GM21786 (cell line): ENCODE data around the gene LMX1B.

Source experiments
- ATAC-seq: cut with Tn5 transposase; IDR thresholded peaks from one replicate; pipeline ENCODE4 v1.9.1; 2021; ENCODE audit not compliant: unreplicated experiment

LMX1B gene

DNA sequence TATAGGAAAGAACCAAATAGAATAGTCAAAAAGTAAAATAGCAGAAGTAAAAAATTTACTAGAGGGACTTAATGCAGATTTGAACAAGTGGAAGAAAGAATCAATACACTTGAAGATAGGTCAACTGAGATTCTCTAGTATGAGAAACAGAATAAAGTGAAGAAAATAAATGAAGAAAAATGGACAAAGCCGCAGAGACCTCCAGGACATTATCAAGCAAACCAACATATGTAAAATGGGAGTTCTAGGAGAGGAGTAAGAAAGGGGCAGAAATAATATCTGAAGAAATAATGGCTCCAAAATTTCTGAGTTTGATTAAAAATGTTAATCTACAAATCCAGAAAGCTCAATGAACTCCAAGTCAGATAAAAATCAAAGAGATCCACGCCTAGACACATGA is 121.1 kb downstream of the LMX1B start:
- no peak for ATAC-seq

DNA sequence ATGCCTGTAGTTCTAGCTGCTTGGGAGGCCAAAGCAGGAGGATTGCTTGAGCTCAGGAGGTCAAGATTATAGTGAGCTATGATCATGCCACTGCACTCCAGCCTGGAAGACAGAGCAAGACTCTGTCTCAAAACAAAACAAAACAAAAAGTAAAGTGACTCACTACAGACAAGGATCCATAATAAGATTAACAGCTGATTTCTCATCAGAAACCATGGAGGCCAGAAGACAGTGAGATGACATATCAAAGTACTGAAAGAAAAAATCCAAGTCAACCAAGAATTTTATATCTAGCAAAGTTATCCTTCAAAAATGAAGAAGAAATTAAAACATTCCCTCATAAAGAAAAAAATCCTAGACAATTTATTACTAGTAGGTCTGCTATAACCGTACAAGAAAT is 121.8 kb downstream of the LMX1B start:
- no peak for ATAC-seq

DNA sequence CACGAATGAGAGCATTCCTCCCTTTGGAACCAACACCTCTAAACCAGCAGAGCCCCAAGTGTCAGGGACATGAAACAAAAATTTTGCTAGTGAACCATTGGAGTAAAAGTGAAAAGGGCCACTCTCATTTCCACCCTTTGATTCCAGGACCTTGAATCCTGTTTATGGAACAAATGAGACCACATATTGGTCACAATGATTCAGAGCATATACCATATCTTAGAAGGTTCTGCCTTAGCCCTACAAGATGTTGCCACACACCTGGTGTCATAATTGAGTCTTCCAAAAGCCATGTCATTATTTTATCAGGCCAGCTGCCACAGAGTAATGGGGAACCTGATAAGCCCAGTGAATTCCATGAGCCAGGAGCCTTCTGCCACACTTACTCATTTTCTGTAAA is 124.8 kb downstream of the LMX1B start:
- ATAC-seq, result no peak

DNA sequence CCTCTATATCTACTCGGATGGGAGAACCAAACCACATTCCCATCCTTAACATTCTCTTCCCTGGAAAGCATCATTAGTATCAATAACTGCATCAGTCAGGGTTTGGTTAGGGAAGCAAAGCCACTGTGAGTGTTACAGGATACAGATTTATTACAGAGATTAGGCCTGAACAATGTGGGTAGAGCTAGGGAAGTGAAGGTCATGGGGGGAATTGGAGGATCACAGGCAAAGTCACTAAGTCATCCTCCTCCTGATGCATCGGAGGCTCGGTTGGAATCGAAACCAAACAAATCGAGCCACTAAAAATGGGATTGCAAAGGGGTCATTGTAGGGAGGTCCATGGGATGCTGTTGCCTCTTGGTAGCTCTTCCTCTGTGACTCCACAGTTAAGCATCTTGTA is 129.3 kb downstream of the LMX1B start:
- no peak for ATAC-seq

DNA sequence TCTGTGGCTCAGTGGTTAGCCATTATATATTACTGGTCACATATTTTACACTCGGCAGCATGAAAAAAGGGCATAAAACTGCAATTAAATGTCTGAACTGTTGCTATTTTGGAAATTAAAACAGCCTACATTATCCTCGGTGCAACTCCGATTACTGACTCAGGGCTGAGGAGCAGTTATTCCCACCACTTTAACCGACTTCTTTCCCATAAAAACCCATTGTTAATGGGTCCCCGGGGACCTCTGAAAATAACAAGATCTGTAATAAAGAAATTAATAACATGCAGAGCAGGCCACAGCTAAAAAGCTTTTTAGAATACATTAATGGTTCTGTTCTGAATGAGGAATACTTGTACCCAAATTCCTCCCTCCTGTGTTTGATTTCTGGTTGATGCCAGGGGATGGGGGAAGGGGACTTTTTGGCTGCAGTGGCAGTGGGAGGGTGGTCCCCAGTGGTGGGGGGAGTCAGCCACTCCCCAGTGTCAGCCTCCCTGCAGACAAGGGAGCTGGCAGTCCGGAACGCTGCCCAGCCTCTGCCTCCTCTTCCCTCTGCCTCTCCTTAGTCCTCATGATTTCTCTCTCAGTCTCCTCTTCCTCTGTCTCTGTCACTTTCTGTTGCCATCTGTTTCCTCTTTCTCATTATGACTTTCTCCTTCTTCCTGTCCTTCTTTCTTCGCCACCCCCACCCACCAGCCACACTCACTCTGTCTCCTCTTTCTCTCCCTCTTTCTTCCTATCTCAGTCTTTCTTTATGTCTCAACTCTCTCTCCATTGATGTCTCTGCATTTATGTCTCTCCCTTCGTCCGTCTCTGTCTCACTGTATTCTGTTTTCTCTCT is 132.1 kb downstream of the LMX1B start:
- no peak for ATAC-seq
